Tibial nerve (tissue), 4 donors: Measurements from ENCODE around the gene ELOB. TPM values are rescaled to one million over a fixed set of nuclear protein-coding genes. Genes with fewer than 3 reads are reported as not detected.

Source experiments
- DNase-seq, 2 donors: peaks; one replicate each; pipeline ENCODE4 v3.0.0-alpha.2; 2019; ENCODE audit warnings: low spot score in 2 of 2
- H3K27ac ChIP-seq, 4 donors: fragments of 200-600 bp; sonication (generic) in 3 of 4; one replicate each; pipeline ENCODE4 v1.5.1; 2017 to 2019; ENCODE audit warnings: mild to moderate bottlenecking in 1 of 4
- H3K27me3 ChIP-seq, 2 donors: fragments of 200-600 bp; sonication (generic) in 1 of 2; one replicate each; pipeline versions ENCODE4 v1.5.1 to v1.6.0; 2017 to 2019
- H3K36me3 ChIP-seq, 3 donors: fragments of 200-600 bp; sonication (generic); one replicate each; pipeline ENCODE4 v1.5.1; 2018 to 2019
- H3K4me1 ChIP-seq, 4 donors: fragments of 200-600 bp; sonication (generic) in 3 of 4; one replicate each; pipeline ENCODE4 v1.5.1; 2017 to 2019
- H3K4me3 ChIP-seq, 4 donors: fragments of 200-600 bp; sonication (generic) in 3 of 4; one replicate each; pipeline ENCODE4 v1.5.1; 2017 to 2019; ENCODE audit warnings: mild to moderate bottlenecking in 1 of 4, moderate library complexity in 1 of 4
- H3K9me3 ChIP-seq, 4 donors: fragments of 200-600 bp; sonication (generic) in 3 of 4; one replicate each; pipeline ENCODE4 v1.5.1; 2017 to 2019
- EP300 ChIP-seq, 2 donors: sonication (generic); formaldehyde crosslinking; IDR thresholded peaks; one replicate each; pipeline ENCODE4 v1.6.1; 2017; ENCODE audit warnings: antibody characterized with exemption in 2 of 2, mild to moderate bottlenecking in 1 of 2
- POLR2A ChIP-seq, 2 donors: fragments of 450-650 bp; IDR thresholded peaks; one replicate each; pipeline ENCODE4 v1.6.1; 2017; ENCODE audit warnings: antibody characterized with exemption in 2 of 2, mild to moderate bottlenecking in 2 of 2, moderate library complexity in 2 of 2
- WGBS, 2 donors: methylation state at CpG; one replicate each; pipeline ENCODE4 v1.1.5; 2018; 5-methylcytosine and 5-hydroxymethylcytosine counted together
- total RNA-seq, 4 donors: library from RNA; depleted of rRNA; stranded (reverse); fragments of >200 nt; gene quantifications; one replicate each; pipeline ENCODE4 v1.1.0, GENCODE V29; 2016
- TF ChIP-seq, protein P1 (sequence below), 5 experiments: fragments of 200-600 bp in 3 of 5; fragments of 450-650 bp in 2 of 5; sonication (generic) in 3 of 5; IDR thresholded peaks; one replicate each; pipeline ENCODE4 v1.5.1; 2016 to 2019; ENCODE audit warnings: antibody characterized with exemption in 5 of 5, mild to moderate bottlenecking in 3 of 5, moderate library complexity in 2 of 5

ELOB gene
- total RNA-seq, 4 donors from 2014 or later, result 293 to 759 (median 513) TPM

DNA sequence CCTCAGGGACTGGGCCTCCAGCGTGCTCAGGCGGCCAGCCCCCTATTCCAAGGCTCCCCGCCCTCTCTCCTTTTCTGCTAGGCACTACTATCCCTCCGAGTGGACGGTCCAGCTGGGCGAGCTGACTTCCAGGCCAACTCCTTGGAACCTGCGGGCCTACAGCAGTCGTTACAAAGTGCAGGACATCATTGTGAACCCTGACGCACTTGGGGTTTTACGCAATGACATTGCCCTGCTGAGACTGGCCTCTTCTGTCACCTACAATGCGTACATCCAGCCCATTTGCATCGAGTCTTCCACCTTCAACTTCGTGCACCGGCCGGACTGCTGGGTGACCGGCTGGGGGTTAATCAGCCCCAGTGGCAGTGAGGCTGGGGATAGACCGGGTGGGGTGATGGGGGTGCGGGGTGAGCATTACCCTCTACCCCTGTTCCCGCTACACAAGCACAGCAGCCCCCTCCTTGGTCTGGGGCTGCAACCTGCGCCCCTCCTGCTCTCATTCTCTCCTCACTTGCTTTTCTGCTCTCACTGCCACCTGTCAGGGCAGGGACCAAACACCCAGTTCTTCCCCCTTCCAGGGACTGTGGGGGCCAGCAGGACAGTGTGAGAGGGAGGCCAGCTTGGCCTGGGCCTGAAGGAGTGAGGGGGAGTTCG lies 22.3 kb upstream of the ELOB start:
- whole genome bisulfite sequencing, 2 donors, result 79 to 83% methylated on average over 20 to 21 of the region's 21 CpGs
- TF ChIP-seq POLR2A (IDR thresholded peaks at IDR 0.05) (no peak), EP300 (IDR thresholded peaks at IDR 0.05) (no peak)
- TF ChIP-seq, protein P1, sequence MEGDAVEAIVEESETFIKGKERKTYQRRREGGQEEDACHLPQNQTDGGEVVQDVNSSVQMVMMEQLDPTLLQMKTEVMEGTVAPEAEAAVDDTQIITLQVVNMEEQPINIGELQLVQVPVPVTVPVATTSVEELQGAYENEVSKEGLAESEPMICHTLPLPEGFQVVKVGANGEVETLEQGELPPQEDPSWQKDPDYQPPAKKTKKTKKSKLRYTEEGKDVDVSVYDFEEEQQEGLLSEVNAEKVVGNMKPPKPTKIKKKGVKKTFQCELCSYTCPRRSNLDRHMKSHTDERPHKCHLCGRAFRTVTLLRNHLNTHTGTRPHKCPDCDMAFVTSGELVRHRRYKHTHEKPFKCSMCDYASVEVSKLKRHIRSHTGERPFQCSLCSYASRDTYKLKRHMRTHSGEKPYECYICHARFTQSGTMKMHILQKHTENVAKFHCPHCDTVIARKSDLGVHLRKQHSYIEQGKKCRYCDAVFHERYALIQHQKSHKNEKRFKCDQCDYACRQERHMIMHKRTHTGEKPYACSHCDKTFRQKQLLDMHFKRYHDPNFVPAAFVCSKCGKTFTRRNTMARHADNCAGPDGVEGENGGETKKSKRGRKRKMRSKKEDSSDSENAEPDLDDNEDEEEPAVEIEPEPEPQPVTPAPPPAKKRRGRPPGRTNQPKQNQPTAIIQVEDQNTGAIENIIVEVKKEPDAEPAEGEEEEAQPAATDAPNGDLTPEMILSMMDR (IDR thresholded peaks at IDR 0.05), result no peak
- Histone ChIP-seq H3K9me3 (peaks cover 0 to 16% (median 7%) of the 10 kb centered on the region in 4 donors), H3K27me3 (peaks cover 0 to 15% of the 10 kb centered on the region in 2 donors), H3K27ac (no peak overlapping the region), H3K36me3 (no peaks in the 10 kb centered on the region), H3K4me3 (no peak overlapping the region), H3K4me1 (no peaks in the 10 kb centered on the region)
- no peak for DNase-seq

- TF ChIP-seq, protein P1 (IDR thresholded peaks at IDR 0.05), result no peak
- TF ChIP-seq EP300 (IDR thresholded peaks at IDR 0.05) (no peak), POLR2A (IDR thresholded peaks at IDR 0.05) (no peak)
- Histone ChIP-seq H3K27ac (no peak overlapping the region), H3K4me1 (no peaks in the 10 kb centered on the region), H3K9me3 (peaks cover 0 to 10% (median 4%) of the 10 kb centered on the region in 4 donors), H3K36me3 (no peaks in the 10 kb centered on the region), H3K4me3 (no peak overlapping the region), H3K27me3 (peaks cover 0 to 16% of the 10 kb centered on the region in 2 donors)
- no peak for DNase-seq
- 85 to 86% methylated on average over 28 to 39 of the region's 39 CpGs for WGBS, 2 donors
Measured at GRCh38 chr16:2798723-2799204, 21.7 kb upstream of the ELOB start.

- TF ChIP-seq, protein P1 (IDR thresholded peaks at IDR 0.05), result no peak
- no peak for TF ChIP-seq EP300 (IDR thresholded peaks at IDR 0.05)
- no peak for TF ChIP-seq POLR2A (IDR thresholded peaks at IDR 0.05)
- 62 to 65% methylated on average over 7 of the region's 7 CpGs for WGBS, 2 donors
- no peaks in the 10 kb centered on the region for H3K9me3 ChIP-seq
- H3K27me3 ChIP-seq, result peaks cover 0 to 44% of the 10 kb centered on the region in 2 donors
- H3K4me3 ChIP-seq, result no peak overlapping the region
- no peaks in the 10 kb centered on the region for H3K36me3 ChIP-seq
- no peaks in the 10 kb centered on the region for H3K4me1 ChIP-seq
- H3K27ac ChIP-seq, result no peak overlapping the region
- DNase-seq, result no peak
Measured at GRCh38 chr16:2795395-2796143, 18.5 kb upstream of the ELOB start.

GRCh38 chr16:2792940-2793339 lies 15.9 kb upstream of the ELOB start:
- Histone ChIP-seq H3K27me3 (peaks cover 0 to 62% of the 10 kb centered on the region in 2 donors), H3K36me3 (no peaks in the 10 kb centered on the region), H3K9me3 (no peaks in the 10 kb centered on the region), H3K4me1 (no peaks in the 10 kb centered on the region), H3K4me3 (no peak overlapping the region), H3K27ac (no peak overlapping the region)
- TF ChIP-seq EP300 (IDR thresholded peaks at IDR 0.05) (no peak), POLR2A (IDR thresholded peaks at IDR 0.05) (no peak)
- TF ChIP-seq, protein P1 (IDR thresholded peaks at IDR 0.05), result no peak
- 80 to 85% methylated on average over 10 of the region's 10 CpGs for whole genome bisulfite sequencing, 2 donors
- DNase-seq, result no peak

DNA sequence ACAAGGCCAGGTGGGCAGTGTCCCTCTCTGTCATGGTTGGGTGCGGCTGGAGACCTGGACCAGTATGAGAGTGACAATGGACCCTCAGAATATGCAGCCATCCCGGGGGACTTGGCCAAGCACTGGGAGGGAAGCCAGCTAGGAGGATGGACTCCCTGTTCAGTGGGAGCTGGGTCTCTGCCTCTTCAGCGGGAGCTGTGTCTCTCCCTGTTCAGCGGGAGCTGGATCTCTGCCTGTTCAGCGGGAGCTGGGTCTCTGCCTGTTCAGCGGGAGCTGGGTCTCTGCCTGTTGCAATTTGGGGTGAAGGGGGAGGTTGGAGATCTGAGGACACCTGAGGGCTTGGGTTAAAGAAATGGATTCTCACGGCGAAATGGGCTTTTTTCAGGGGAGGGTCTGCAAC lies 14.1 kb upstream of the ELOB start:
- WGBS, 2 donors, result 74 to 76% methylated on average over 8 of the region's 8 CpGs
- TF ChIP-seq POLR2A (IDR thresholded peaks at IDR 0.05) (no peak), EP300 (IDR thresholded peaks at IDR 0.05) (no peak)
- TF ChIP-seq, protein P1 (IDR thresholded peaks at IDR 0.05), result no peak
- peaks cover 0 to 72% of the 10 kb centered on the region in 2 donors for H3K27me3 ChIP-seq
- no peaks in the 10 kb centered on the region for H3K4me1 ChIP-seq
- H3K27ac ChIP-seq, result no peak overlapping the region
- H3K9me3 ChIP-seq, result no peaks in the 10 kb centered on the region
- H3K36me3 ChIP-seq, result no peaks in the 10 kb centered on the region
- H3K4me3 ChIP-seq, result no peak overlapping the region
- DNase-seq, result no peak
